GM21825 (cell line): ENCODE results near the gene OR2V2.

ENCODE experiments used
- ATAC-seq: cut with Tn5 transposase; IDR thresholded peaks from one replicate; pipeline ENCODE4 v1.9.1; 2021; ENCODE audit warnings: mild to moderate bottlenecking, moderate library complexity; ENCODE audit not compliant: unreplicated experiment

The OR2V2 gene

GRCh38 chr5:181205761-181206649 is 58.6 kb downstream of the OR2V2 start:
- ATAC-seq: no peak

- no peak for ATAC-seq
These were observed 60.0 kb downstream of the OR2V2 start for GRCh38 chr5:181207214-181207959.

GRCh38 chr5:181207960-181208253 is 60.5 kb downstream of the OR2V2 start:
- no peak for ATAC-seq
